GM23338 (cell line): ENCODE results near the gene CSNK1E. TPM values are rescaled to one million over a fixed set of nuclear protein-coding genes. Genes with fewer than 3 reads are reported as not detected.

ENCODE experiments used
- ATAC-seq: fragments of 200-7000 bp; cut with Tn5 transposase; 3 replicates; pipeline ENCODE4 v1.9.1; 2020
- DNase-seq: peaks from one replicate; pipeline ENCODE4 v3.0.0-alpha.2; 2015; ENCODE audit warnings: low spot score
- H2AFZ ChIP-seq: fragments of 200-600 bp; sonication (generic); 2 replicates; pipeline ENCODE4 v1.8.0; 2016; ENCODE audit warnings: antibody characterized with exemption, mild to moderate bottlenecking, moderate library complexity
- H3F3A ChIP-seq: fragments of 200-600 bp; sonication (generic); replicated peaks from 2 replicates; pipeline ENCODE4 v1.8.0; 2017; ENCODE audit warnings: antibody characterized with exemption, mixed run types, low read depth
- H3K27ac ChIP-seq: fragments of 200-600 bp; sonication (generic); 2 replicates; pipeline ENCODE4 v1.6.1; 2016; ENCODE audit warnings: low read depth
- H3K27me3 ChIP-seq: fragments of 200-600 bp; sonication (generic); 2 replicates; pipeline ENCODE4 v1.8.0; 2016; ENCODE audit warnings: mild to moderate bottlenecking, mixed run types, moderate library complexity; ENCODE audit not compliant: insufficient read depth
- H3K36me3 ChIP-seq: fragments of 200-600 bp; sonication (generic); 2 replicates; pipeline ENCODE4 v1.8.0; 2016; ENCODE audit warnings: mild to moderate bottlenecking; ENCODE audit not compliant: insufficient read depth
- H3K4me1 ChIP-seq: fragments of 200-600 bp; sonication (generic); 2 replicates; pipeline ENCODE4 v1.8.0; 2016; ENCODE audit warnings: mild to moderate bottlenecking, moderate library complexity; ENCODE audit not compliant: insufficient read depth
- H3K4me2 ChIP-seq: fragments of 200-600 bp; sonication (generic); 2 replicates; pipeline ENCODE4 v1.7.1; 2017; ENCODE audit warnings: mixed run types
- H3K4me3 ChIP-seq: fragments of 200-600 bp; sonication (generic); 2 replicates; pipeline ENCODE4 v1.6.1; 2016; ENCODE audit warnings: mixed run types
- H3K79me2 ChIP-seq: fragments of 200-600 bp; sonication (generic); replicated peaks from 2 replicates; pipeline ENCODE4 v1.8.0; 2017; ENCODE audit warnings: mild to moderate bottlenecking; ENCODE audit not compliant: insufficient read depth
- H3K9me2 ChIP-seq: fragments of 200-600 bp; sonication (generic); 2 replicates; pipeline ENCODE4 v1.8.0; 2017; ENCODE audit not compliant: insufficient read depth
- H4K20me1 ChIP-seq: fragments of 200-600 bp; sonication (generic); replicated peaks from 2 replicates; pipeline ENCODE4 v1.8.0; 2017; ENCODE audit warnings: mild to moderate bottlenecking; ENCODE audit not compliant: insufficient read depth
- H3K27ac Mint-ChIP-seq: 2 replicates; pipeline ENCODE4 v1.8.0; 2020; ENCODE audit warnings: inconsistent platforms, mild to moderate bottlenecking, moderate library complexity, mixed read lengths
- H3K27me3 Mint-ChIP-seq: 3 replicates; pipeline ENCODE4 v1.8.0; 2022; ENCODE audit warnings: low read depth, mild to moderate bottlenecking, moderate library complexity, mixed read lengths, inconsistent platforms; ENCODE audit not compliant: insufficient read depth, poor library complexity
- H3K36me3 Mint-ChIP-seq: 3 replicates; pipeline ENCODE4 v1.8.0; 2021; ENCODE audit warnings: low read depth, mild to moderate bottlenecking, inconsistent platforms, moderate library complexity, mixed read lengths
- H3K4me1 Mint-ChIP-seq: 3 replicates; pipeline ENCODE4 v1.8.0; 2020; ENCODE audit warnings: mild to moderate bottlenecking, inconsistent platforms, mixed read lengths
- H3K4me3 Mint-ChIP-seq: 3 replicates; pipeline ENCODE4 v1.8.0; 2021; ENCODE audit warnings: moderate library complexity, mild to moderate bottlenecking, inconsistent platforms, mixed read lengths
- H3K9me3 Mint-ChIP-seq: 3 replicates; pipeline ENCODE4 v1.8.0; 2020; ENCODE audit warnings: moderate library complexity, mild to moderate bottlenecking, inconsistent platforms, mixed read lengths
- CREB1 ChIP-seq: fragments of 250-450 bp; sonication (Bioruptor Pico); IDR thresholded peaks from 2 replicates; pipeline ENCODE4 v1.5.0; 2020; ENCODE audit warnings: low read depth, mild to moderate bottlenecking, moderate library complexity
- CTCF ChIP-seq, 2 experiments: fragments of 200-600 bp in 1 of 2; sonication (generic) in 1 of 2; conservative IDR thresholded peaks; 2 replicates each; pipeline versions ENCODE4 v1.5.1 to v1.6.1; 2016 to 2017; ENCODE audit warnings: antibody characterized with exemption in 2 of 2, low read depth in 2 of 2, mild to moderate bottlenecking in 2 of 2, moderate library complexity in 1 of 2
- ETS1 ChIP-seq: IDR thresholded peaks from 2 replicates; pipeline ENCODE4 v1.6.1; 2016; ENCODE audit warnings: antibody characterized with exemption
- EZH2 ChIP-seq: fragments of 200-600 bp; sonication (generic); IDR thresholded peaks from one replicate; pipeline ENCODE4 v1.8.0; 2017; ENCODE audit warnings: antibody characterized with exemption, mild to moderate bottlenecking, low read depth; ENCODE audit not compliant: unreplicated experiment
- EZH2phosphoT487 ChIP-seq: fragments of 200-600 bp; sonication (generic); IDR thresholded peaks from one replicate; pipeline ENCODE4 v1.8.1; 2018; ENCODE audit warnings: antibody characterized with exemption; ENCODE audit not compliant: unreplicated experiment
- JUNB ChIP-seq: IDR thresholded peaks from one replicate; pipeline ENCODE4 v1.6.1; 2016; ENCODE audit warnings: antibody characterized with exemption; ENCODE audit not compliant: unreplicated experiment
- NANOG ChIP-seq: IDR thresholded peaks from 2 replicates; pipeline ENCODE4 v1.6.1; 2016; ENCODE audit warnings: antibody characterized with exemption, borderline replicate concordance
- POLR2AphosphoS5 ChIP-seq: IDR thresholded peaks from 2 replicates; pipeline ENCODE4 v1.6.1; 2016; ENCODE audit warnings: antibody characterized with exemption, low read depth
- REST ChIP-seq: IDR thresholded peaks from one replicate; pipeline ENCODE4 v1.6.1; 2018; ENCODE audit warnings: antibody characterized with exemption; ENCODE audit not compliant: unreplicated experiment
- STAT1 ChIP-seq: IDR thresholded peaks from one replicate; pipeline ENCODE4 v1.6.1; 2016; ENCODE audit warnings: antibody characterized with exemption; ENCODE audit not compliant: unreplicated experiment
- ZNF114 ChIP-seq: fragments of 250-450 bp; sonication (Bioruptor Pico); IDR thresholded peaks from 2 replicates; pipeline ENCODE4 v1.5.0; 2020; ENCODE audit warnings: mild to moderate bottlenecking, moderate library complexity
- ZNF331 ChIP-seq: fragments of 250-450 bp; sonication (Bioruptor Pico); IDR thresholded peaks from 2 replicates; pipeline ENCODE4 v1.5.0; 2020; ENCODE audit warnings: low read depth, mild to moderate bottlenecking, moderate library complexity
- ZNF462 ChIP-seq: fragments of 250-450 bp; sonication (Bioruptor Pico); IDR thresholded peaks from 2 replicates; pipeline ENCODE4 v1.5.0; 2020; ENCODE audit warnings: mild to moderate bottlenecking, moderate library complexity
- polyA plus RNA-seq: library from polyadenylated mRNA; unstranded; fragments of >200 nt; fragmentation: Nextera tagmentation; extraction: Ambion mirVana; gene quantifications from 2 replicates; pipeline ENCODE4 v1.2.1, GENCODE V29; 2016
- total RNA-seq: library from RNA; depleted of rRNA; stranded (reverse); fragments of >200 nt; shearing (Covaris generic); gene quantifications from 2 replicates; pipeline ENCODE4 v1.2.3, GENCODE V29; 2014

CSNK1E gene
- total and polyA plus RNA-seq, 2 experiments from 2014 or later: 180 to 259 TPM

GRCh38 chr22:38258895-38259294 is 58.3 kb downstream of the CSNK1E start:
- TF ChIP-seq EZH2phosphoT487 (no peak), STAT1 (no peak), EZH2 (no peak), CREB1 (no peak), ZNF331 (no peak), ZNF114 (CRISPR knock-in tag) (no peak), JUNB (no peak), POLR2AphosphoS5 (no peak), ZNF462 (CRISPR knock-in tag) (no peak), NANOG (no peak), ETS1 (no peak), REST (no peak), CTCF (conservative IDR thresholded peaks at IDR 0.05; ENCODE audit: low read depth in 2 of 2) (no peak)
- ATAC-seq (no peak), DNase-seq (no peak)
- H3K27ac Mint-ChIP-seq: no peak overlapping the region
- H3K4me1 ChIP-seq: peaks cover 23% of the 10 kb centered on the region
- H3K79me2 ChIP-seq: peaks cover 100% of the 10 kb centered on the region
- H3K36me3 ChIP-seq: no peaks in the 10 kb centered on the region
- H4K20me1 ChIP-seq: peaks cover 47% of the 10 kb centered on the region
- H3K36me3 Mint-ChIP-seq: peaks cover 4% of the 10 kb centered on the region; the same call in 1 of the 3 replicates
- H3K9me3 Mint-ChIP-seq: no peaks in the 10 kb centered on the region
- H3F3A ChIP-seq: 0 out of 2 replicates have a peak, but pooled peaks cover 14% of the 10 kb centered on the region
- no peak overlapping the region for H2AFZ ChIP-seq
- H3K9me2 ChIP-seq: no peaks in the 10 kb centered on the region
- H3K4me2 ChIP-seq: no peak overlapping the region
- no peak overlapping the region for H3K4me3 Mint-ChIP-seq
- no peak overlapping the region for H3K27ac ChIP-seq
- H3K27me3 ChIP-seq: no peaks in the 10 kb centered on the region
- no peak overlapping the region for H3K4me3 ChIP-seq
- H3K4me1 Mint-ChIP-seq: peaks cover 34% of the 10 kb centered on the region
- H3K27me3 Mint-ChIP-seq: peaks cover 6% of the 10 kb centered on the region
